Left renal cortex interstitium (tissue), 4 donors: ENCODE results near the gene SFMBT2. TPM values are rescaled to one million over a fixed set of nuclear protein-coding genes. Genes with fewer than 3 reads are reported as not detected.

ENCODE experiments used
- DNase-seq, 4 donors: peaks; one replicate each; pipeline ENCODE4 v3.0.0-alpha.2; 2013; ENCODE audit warnings: low read depth in 4 of 4, low spot score in 2 of 4, missing footprints in 1 of 4
- polyA plus RNA-seq, 4 donors: library from polyadenylated mRNA; unstranded; fragments of 120-200 nt; gene quantifications; one replicate each; pipeline ENCODE4 v1.2.1, GENCODE V29; 2013; ENCODE audit not compliant: insufficient read length in 4 of 4

SFMBT2 gene
- polyA plus RNA-seq, 4 donors = 5.2 to 8.4 (median 6.4) TPM

DNA sequence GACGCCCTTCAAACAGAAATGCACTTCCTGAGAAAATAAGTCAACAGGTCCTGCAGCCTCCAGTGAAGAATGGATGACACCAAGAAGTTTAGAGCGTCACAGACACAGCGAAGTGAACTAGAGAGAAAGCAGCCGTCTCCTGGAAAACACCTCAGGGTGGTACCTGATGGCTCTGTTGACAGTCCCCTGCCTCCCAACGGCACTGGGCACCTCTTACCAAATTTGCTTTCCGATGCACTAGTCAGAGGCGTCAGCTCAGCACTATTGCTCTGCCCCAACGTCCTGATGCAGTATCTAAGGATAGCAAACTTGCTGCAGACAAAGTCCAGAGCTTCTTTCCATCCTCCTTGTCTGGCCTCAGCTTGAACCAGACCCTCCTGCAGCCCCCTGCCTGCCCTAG is 38.3 kb downstream of the SFMBT2 start:
- no peak for DNase-seq

- no peak for DNase-seq
Observed at GRCh38 chr10:7370511-7370910, 40.3 kb downstream of the SFMBT2 start.

DNA sequence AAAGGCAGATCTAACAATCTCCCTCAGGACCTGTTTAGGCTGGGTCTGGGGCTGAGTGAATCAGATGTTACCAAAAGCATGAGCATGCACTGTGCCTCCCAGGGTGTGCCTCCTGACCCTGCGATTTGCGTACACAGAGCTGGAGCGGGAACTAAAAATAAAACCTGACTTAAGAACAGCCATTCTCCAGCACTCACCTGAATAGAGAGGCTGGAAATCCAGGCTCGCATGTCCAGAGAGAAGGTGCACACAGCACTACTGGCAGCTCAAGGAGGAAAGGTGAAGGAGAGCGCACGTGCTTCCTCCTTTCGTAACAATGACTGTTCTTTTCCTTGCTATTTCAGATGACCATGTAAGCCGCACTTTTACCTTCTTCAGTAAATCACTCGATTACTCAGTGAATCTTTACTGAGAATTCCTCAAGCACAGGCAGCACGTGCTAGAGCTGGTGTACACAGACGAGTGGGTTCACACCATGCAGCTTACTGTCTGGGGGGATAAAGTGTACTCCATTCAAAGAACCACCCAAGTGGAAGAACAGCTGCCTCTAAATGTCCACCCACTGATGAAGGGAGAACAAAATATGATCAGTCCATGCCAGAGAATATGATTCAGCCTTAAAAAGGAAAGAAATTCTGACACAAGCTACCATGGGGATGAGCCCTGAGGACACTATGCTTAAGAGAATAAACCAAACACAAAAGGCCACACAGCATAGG is 45.6 kb downstream of the SFMBT2 start:
- DNase-seq = no peak

DNA sequence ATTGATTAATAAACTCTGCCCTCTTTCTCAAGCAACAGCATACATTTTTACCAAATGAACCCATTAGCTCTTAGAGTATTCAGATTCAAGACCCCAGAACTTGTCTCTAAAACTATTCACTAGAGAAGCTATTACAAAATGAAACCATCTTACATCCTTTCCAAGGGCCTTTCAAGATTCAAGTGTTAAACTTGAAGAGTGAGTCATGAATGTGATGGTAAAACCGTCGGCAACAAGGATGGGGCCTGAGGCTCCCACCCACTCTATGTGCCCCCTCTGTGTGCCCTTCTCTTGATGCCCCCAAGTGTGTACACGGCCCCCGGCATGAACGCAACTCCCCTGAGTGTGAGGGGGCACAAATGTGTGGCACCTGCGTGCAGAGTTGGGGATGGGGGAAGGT is 46.4 kb downstream of the SFMBT2 start:
- DNase-seq = no peak

DNA sequence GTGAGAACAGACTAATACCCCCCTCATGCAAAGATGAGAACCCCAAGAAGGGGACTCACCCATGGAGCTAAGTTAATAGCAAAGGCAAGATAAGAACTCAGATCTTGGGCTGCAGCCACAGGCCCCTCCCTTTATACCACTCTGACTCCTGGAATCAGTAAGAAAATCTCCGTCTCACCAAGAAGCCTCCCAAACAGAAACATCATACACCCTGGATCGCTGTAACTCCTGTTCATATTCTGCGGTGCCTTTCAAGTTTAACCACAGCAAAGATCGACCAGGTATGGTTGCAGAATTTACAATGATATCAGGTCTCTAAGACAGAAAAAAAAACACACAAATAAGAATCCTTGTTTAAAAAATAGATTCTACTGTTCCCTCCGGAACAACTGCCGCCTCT is 47.1 kb downstream of the SFMBT2 start:
- no peak for DNase-seq

DNA sequence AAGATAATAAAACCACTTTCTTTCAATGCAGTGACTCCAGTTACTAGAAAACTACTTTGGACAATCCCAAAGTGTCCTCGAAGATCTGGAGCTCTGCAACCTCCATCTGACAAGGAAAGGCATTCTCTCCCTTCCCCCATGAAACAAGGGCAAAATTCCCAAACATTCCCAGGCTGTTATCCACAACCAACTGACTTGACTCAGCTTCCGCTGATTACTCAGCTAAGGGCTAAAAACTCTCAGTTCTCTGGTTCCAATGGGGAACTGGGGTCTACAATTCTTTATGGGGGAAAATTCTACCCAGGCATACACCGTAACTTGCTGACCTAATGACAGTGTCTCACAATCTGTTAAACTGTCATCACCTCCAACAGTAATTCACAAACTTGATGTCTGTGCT is 48.4 kb downstream of the SFMBT2 start:
- DNase-seq = no peak

GRCh38 chr10:7361316-7361715 is 49.5 kb downstream of the SFMBT2 start:
- no peak for DNase-seq

DNA sequence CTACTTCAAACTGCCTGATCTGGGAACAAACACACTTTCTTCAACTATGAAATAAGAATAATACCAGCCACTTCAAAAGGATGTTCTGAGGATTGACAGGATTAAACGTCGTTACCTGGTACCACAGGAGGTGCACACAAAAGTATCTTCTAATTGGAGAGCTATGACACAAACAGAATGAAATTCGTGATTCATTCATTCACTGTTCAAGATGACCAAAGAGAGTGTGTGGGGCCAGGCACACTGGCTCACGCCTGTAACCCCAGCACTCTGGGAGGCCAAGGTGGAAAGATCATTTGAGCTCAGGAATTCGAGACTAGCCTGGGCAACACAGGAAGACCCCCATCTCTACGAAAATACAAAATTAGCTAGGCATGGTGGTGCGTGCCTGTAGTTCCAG is 50.9 kb downstream of the SFMBT2 start:
- no peak for DNase-seq

GRCh38 chr10:7359356-7359755 is 51.5 kb downstream of the SFMBT2 start:
- DNase-seq = no peak

DNA sequence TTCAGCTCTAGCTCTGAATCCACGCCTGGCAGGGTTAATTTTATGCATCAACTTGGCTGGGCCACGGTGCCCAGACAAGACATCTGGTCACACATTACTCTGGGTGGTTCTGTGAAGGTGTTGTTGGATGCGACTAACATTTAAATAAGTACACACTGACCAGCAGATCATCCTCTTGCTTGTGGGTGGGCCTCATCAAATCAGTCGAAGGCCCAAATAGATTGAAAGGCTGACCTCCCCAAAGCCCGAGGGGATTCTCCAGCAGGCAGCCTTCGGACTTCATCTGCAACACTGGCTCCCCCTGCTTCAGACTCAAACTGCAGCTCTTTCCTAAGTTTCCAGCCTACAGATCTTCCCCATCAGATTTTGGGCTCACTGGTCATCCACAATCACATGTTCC is 53.6 kb downstream of the SFMBT2 start:
- DNase-seq = no peak

- DNase-seq = no peak
Observed at GRCh38 chr10:7354330-7355047, 56.3 kb downstream of the SFMBT2 start.

DNA sequence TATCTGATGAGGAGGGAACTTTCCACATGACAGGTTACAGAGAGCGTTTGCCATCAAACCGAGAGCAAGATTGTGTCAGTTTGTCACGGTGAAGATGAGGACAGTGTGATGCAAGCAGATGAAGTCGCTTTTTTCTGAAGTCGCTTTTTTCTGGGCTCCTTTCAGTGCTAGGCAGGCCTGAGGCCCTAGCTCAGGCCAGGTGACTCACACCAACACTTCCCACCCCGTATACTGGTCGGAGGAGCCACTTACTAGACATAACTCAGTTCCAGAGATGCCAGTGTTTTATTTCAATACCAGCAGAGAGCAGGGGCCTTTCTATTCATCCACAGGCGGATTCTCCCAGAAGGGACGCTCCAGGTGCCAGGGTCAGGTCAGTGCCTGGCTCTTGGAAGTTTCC is 58.9 kb downstream of the SFMBT2 start:
- DNase-seq = no peak

GRCh38 chr10:7350541-7351195 is 60.2 kb downstream of the SFMBT2 start:
- no peak for DNase-seq

GRCh38 chr10:7345717-7346116 is 65.1 kb downstream of the SFMBT2 start:
- DNase-seq = no peak

GRCh38 chr10:7343040-7343439 is 67.8 kb downstream of the SFMBT2 start:
- DNase-seq = no peak

- no peak for DNase-seq
Observed at GRCh38 chr10:7340179-7340874, 70.5 kb downstream of the SFMBT2 start.

- no peak for DNase-seq
Observed at GRCh38 chr10:7339510-7339909, 71.3 kb downstream of the SFMBT2 start.

- DNase-seq = no peak
Observed at GRCh38 chr10:7338469-7338868, 72.4 kb downstream of the SFMBT2 start.

DNA sequence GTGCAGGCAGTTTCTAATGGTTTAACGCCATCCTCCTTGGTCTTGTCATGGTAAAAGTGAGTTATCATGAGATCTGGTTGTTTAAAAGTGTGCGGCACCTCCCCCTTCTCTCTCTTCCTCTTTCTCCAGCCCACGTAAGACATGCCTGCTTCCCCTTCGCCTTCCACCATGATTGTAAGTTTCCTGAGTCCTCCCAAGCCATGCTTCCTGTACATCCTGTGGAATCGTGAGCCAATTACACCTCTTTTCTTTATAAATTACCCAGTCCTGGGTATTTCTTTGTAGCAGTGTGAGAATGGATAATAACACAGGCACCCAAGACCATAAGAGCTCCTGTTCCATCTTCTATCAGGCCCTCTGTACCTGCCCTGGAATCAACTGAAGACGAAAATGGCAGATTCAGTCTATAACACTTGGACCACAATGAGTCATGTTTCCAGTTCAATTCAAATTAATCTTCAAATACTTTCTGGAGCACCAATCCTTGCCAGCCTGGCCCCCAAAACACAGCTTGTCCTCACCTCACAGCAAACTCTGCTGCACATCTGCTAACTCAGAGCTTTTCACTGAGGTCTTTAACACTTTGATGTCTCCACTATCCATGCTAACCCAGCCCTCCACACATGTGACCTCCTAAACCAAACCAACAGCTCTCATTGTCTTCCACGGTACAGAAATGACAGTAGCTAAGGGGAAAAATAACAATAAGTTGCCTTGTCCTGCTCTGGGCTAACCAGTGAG is 73.2 kb downstream of the SFMBT2 start:
- no peak for DNase-seq

- no peak for DNase-seq
Observed at GRCh38 chr10:7335977-7336376, 74.9 kb downstream of the SFMBT2 start.

DNA sequence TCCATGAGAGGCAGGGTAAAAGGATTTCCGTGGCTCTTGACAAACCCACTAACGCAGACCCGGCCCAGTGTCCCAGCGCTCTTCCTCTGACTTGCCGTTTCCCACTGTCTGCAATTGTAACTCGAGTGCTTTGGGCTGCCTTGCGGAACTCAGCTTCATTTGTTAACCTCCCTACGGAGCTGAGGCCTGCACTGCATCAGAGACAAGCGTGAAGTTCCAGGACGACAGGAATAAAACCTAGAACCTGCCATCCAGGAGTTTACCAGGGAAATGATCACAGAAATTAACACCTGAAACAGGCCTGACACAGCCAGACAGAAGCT is 76.2 kb downstream of the SFMBT2 start:
- no peak for DNase-seq
